Measurements from ENCODE around the gene PGPEP1.

PGPEP1 gene

DNA sequence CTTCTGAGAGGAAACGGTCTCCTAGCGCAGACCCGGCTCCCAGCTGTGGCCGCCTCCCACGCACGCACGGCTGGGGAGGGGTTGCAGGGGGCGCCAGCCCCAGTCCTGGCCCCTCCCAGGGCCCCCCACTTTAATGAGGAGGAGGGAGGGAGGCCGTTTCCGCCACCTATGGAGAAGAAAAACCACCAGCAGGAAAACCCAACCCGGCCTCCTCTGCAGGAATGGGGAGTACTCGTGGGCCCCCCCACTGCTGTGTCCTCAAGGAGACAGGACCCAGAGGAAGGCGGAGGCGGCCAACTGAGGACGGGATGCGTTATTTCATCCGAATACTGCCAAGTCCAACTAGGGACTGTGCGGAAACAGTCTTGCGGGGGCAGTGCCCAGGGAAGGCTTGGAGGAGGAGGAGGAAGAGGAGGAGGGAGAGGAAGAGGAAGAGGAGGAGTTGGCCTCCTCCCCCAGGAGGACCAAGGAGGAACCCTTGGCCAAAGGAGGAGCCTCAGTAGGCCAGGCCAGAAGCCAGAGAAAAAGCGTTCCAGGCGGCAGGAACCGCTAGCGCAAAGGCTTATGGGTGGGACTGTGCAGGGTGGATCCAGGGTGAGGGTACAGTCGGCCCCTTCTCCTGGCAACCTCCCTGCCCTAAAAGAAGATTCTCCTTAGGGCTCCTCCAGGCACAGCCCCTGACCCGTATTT, 74.9 kb downstream of the PGPEP1 start:
- no peak for FAIRE-seq

DNA sequence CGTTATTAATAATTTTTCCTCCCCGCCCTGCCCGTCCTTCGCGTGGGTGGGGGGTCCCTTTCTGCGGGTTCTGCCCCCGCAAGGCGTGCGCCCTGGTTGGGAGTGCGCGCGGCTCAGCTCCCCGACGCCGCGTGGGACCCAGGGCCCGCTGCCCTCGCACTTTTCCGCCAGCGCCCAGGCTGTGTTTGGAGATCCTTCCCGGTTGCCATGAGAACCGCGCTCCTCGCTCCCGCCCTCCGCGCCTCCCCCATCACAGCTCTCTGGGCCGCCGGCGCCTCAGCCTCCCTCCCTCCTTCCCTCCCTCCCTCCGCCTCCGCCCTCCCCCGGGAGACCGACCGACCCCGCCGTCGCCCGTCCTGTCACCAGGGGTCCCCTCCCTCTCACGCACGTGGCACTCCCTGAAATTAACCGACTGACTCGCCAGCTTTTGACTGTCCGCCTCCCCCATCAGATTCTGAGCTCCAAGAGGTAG, 76.4 kb downstream of the PGPEP1 start:
- peak; percentile 86 for FAIRE-seq
- DNase-seq (ENCODE audit: insufficient read length, low spot score): peak; percentile 76

More for the DNA sequence above, 74.9 kb downstream of the PGPEP1 start:
- no peak for DNase-seq (ENCODE audit: insufficient read length, low spot score)

DNA sequence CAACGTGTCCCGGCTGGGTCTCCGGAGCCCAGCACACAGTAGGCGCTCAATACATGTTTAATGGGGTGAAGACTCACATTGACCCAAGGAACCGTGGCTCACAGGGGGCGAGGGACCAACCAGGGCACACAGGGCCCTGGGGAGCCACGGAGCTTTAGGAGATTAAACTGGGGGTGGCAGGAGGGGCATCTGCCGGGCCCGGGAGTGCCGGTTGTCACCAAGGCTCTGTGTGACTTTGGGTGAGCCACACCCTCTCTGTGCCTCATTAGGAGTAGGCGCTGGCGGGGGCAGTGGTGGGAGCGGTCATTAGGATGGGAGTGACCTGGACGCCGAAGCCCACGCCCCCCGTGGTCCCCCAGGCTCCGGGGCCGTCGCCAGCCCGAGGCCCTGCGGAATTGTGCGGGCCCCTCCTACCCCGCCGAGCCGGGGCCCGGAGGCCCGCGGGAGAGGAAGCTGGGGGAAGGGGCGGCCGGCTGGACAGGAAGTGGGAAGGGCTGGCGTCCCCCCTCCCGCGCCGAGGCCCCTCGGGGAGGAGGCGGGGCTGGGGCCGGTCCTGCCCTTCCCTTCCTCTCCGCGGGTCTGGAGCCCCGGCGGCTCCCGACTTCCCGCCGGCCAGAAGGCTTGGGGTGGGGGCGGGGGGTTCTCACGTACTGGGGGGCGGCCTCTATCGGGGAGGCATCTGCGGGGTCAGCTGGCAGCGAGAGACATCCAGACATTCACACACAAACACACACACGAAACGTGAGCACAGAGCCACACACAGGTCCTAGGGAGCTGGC, 77.0 kb downstream of the PGPEP1 start:
- DNase-seq (ENCODE audit: insufficient read length, low spot score) (peak; percentile 85), FAIRE-seq (peak; percentile 72)

DNA sequence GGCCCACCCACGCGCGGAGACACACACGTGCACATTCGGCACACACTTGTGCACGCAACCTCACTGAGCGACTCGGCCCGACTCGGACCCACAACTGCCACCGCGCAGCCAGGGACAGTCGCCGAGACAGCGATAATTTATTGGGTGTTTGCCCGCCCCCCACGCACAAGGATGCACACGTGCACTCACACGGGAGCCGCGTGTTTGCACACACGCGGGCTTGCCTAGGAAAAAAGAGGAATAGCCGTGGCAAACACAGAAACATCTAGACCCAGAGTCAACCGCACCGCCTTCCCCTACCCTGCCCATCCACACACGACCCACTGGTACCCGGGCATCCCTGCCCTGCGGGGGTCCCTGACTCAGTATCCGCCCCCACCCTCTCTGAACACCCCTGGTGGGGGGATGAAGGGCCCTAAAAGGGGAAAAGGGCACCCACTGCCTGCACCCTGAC, 77.7 kb downstream of the PGPEP1 start:
- FAIRE-seq (peak; percentile 9), DNase-seq (ENCODE audit: insufficient read length, low spot score) (no peak)

DNA sequence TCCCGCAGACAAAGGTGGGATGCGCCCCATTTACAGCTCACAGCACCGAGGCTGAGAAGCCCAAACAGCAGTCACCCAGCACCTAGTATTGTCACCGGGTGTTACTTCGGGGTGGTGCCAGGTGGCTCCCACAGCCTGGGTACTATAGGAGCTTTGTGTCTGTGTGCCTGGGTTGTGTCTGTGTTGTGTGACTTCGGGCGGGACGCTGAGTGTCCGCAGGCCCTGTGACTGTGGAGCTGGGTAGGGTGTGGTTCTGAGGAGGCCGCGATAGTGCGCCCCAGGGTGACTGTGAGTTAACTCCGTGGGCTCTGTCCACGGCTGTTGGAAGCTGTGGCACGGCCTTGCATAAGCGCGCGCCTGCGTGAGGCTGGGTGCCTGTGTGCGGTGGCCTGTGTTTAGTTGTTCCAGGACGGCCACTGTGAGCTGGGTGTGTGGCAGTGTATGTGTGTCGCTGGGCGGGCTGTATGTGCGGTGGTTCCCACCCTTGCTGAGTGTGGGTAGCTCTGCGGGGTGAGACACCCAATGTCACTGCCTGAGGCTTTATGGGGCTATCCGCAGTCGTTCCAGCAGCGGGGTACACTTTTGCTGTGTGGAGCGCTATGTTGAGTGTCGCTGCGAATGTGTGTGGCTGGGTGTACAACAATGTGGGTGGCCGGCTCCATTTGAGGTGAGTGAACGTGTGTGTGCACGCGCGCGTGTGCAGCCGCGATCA, 78.2 kb downstream of the PGPEP1 start:
- no peak for DNase-seq (ENCODE audit: insufficient read length, low spot score)
- peak; percentile 33 for FAIRE-seq

DNA sequence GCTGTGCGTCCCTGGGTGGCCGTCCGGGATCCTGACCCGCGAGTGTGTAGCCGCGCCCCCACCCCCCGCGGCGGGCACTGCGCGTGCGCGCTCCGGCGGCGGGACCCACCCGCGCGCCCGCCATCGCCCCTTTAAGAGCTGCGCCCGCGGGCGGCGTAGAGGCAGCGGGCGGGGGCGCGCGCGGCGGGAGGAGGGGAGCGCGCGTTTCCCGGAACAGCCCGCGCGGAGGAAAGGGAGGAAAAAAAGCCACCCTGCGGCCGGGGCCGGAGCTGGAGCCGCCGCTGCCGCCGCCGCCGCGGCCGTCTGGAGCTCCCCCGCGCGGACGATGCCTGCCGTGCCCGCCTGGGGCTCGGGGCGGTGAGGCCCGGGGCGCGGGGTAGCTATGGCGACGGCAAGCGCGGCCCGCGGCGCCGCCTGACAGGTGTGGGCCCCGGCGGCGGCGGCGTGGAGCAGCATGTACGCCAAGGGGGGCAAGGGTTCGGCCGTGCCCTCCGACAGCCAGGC, 78.8 kb downstream of the PGPEP1 start, which contains the start of gene SSBP4:
TSS of gene SSBP4 (plus strand) at position 204 of the 504 bp plus-strand sequence. CDS start at position 455, 251 bp downstream.
- peak; percentile 89 for FAIRE-seq

More for the DNA sequence above, 78.8 kb downstream of the PGPEP1 start, which contains the start of gene SSBP4:
- DNase-seq (ENCODE audit: insufficient read length, low spot score): peak; percentile 80

Data from HTR-8/SVneo (cell line).